LoVo (cell line): ENCODE data around the gene BANK1.
A peak's percentile ranks its signal among the peaks of the same experiment; 100 is the strongest.

Experiments used
- DNase-seq: peaks from one replicate; pipeline ENCODE4 v3.0.0-alpha.2; 2016; ENCODE audit warnings: low spot score

BANK1 gene

DNA sequence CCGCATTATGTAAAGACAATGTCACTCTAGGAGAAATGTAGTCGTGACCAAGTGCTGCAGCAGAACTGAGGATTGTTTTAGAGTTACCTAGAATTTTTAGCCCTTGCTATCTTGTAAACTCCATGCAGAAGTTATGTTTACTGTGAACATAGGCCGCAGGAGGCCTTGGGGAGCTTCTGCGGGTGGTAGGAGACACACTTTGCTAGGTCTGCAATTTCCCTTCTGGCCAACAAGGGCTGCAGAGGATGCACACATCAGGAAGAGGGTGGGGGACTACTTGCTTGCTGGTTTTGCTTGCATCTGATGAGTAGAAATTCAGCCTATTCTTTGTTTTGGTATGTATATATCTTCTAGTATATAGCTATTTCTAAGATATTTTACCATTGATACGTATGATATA lies 23.1 kb downstream of the BANK1 start:
- no peak for DNase-seq

- no peak for DNase-seq
Measured at GRCh38 chr4:101818362-101818761, 27.8 kb downstream of the BANK1 start.

- no peak for DNase-seq
Measured at GRCh38 chr4:101823864-101824263, 33.3 kb downstream of the BANK1 start.

DNA sequence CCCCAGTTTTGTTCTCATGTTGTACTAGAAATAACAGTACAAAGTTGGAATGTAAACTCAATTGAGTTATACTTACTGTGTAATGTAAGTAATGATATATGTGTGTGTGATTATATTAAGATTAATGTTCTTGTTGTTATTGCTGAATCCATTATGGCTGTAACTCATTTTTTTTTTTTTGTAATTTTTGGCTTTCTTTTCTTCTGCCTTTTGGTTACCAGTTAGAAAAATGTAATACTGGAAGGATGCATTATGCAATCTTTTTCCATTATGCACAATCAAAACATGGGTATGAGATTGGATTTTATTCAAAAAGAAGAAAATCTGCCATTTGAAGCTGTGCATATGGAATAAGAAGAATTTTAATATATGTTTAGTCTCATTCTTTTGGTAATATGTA lies 34.0 kb downstream of the BANK1 start:
- no peak for DNase-seq

GRCh38 chr4:101825953-101826352 lies 35.4 kb downstream of the BANK1 start:
- no peak for DNase-seq

DNA sequence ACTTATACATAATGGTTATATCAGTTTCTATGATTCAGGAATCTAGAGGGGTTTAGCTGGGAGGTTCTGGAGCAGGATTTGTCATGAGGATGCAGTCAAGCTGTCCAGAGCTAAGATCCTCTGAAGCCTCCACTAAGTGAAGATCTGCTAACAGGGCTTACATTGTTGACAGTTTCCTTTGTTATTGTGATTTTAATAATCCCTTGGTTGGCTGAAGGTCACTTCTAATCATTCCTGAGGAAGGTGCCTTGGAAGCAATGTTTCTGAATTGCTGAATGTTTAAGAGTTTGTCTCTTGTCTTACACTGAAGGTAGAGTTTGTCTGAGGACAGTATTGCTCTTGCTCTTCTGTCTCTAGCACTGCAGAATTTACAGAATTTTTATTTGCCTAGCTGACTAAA lies 41.3 kb downstream of the BANK1 start:
- no peak for DNase-seq

DNA sequence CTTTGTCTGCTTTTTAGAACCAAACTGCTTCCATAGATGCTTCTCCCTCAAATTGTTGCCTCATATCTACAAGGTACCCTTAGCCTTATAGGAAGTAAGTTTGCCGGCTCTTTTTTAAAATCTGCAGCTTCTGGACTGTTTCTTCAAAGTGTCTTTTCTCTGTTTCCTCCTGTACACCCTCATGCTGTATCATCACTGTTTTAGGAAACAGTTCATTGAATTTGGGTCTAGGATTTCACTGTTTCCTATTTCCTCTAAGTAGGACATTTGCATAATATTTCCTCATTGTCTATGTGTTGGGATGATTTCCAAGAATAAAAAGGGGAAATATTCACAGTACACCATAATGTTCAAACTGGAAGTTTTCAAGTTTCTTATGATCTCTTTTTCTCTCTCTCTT lies 43.0 kb downstream of the BANK1 start:
- DNase-seq = no peak

DNA sequence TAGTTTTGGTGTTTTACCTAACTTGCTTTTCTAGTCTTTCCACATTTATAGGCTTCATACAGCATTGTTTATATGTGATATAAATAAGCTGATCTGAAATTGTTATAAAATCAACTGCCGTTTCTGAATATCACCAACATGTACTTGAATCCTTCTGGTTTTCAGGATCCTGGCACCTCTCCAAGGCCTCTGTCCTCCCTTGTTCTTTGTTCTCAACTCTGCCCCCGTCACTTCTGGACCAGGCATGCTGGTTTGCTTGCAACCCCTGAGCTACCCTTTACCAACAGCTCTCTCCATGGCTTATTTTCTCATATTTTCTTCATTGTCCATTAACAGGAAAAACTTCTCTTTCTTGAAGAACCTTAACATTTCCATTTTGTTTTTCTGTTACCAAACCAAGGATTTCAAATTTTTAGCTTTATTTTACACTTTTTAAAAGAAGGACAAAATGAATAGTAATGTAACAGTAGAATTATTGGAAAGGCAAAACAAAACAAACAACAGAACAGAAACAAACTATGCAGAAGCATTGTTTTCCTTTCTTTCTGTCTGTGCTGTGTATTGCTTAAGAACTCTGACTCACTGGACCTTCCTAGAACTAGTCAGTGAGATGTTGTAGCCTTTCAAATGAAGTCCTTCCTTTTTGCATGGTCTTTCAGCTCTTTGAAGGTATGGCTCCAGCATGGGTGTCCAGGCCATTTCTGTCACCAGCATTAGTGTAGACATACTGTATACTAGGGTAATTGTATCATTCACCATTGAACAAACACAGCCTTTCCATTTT lies 44.8 kb downstream of the BANK1 start:
- no peak for DNase-seq

GRCh38 chr4:101843054-101843453 lies 52.5 kb downstream of the BANK1 start:
- DNase-seq = no peak

GRCh38 chr4:101846550-101846949 lies 56.0 kb downstream of the BANK1 start:
- DNase-seq = no peak

- no peak for DNase-seq
Measured at GRCh38 chr4:101850698-101851097, 60.2 kb downstream of the BANK1 start.

- DNase-seq = no peak
Measured at GRCh38 chr4:101851672-101852071, 61.1 kb downstream of the BANK1 start.

DNA sequence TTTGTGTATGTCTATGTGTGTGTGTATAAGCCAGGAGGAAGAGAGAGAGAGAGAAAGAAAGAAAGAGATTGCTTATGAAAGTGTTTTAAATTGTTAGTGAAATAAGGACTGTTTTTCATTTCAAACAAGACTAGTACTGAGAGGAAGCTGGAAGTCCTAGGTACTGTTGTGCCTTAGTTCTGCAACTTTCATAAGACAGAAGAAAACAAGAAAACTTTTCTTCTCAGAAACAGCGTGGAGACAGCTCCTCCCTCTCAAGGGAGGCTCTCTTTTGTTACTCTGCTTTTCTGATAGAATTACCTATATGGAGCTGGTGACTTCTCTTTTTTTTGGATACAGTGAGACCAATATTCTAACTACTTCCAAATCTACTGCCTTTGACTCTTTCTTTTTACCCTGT lies 62.5 kb downstream of the BANK1 start:
- DNase-seq = no peak

GRCh38 chr4:101853691-101854090 lies 63.2 kb downstream of the BANK1 start:
- DNase-seq = no peak

- DNase-seq = no peak
Measured at GRCh38 chr4:101855239-101855638, 64.7 kb downstream of the BANK1 start.

DNA sequence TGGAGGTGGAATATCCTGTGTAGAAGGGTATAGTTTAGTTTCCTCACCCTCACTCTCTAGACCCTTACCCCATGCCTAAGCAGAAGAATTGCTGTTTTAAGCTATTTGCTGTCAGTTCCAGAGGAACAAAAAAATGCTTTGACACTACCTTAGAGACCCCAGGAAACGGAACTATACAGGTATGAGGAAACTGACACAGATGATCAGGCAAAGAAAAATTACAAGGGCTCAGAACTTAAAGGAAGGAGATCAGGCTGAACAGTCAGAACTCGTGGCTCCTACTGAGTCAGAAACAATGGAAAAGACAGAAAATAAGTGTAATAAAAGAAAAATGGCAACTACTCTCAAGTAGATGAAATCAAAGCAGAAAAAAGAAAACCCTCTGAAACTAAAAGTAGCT lies 65.6 kb downstream of the BANK1 start:
- no peak for DNase-seq

DNA sequence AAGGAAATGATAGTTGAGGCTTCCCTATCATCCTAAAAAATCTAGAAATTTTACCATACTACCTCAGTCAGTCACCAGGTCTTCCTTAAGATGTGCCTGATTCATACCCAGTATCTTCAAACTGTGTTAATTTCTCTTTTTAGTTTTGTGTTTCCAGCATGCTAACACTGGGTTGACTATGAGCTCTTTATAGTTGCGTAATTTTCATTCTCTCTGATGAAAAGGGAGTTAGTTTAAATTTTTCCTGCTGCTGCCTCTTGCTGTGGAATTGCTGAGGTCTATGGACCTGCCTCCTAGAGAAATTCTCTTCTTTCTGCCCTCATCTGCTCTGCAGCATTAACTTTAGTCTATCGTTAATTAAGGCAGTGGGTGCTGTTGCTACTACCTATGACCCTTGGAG lies 66.6 kb downstream of the BANK1 start:
- DNase-seq = no peak

DNA sequence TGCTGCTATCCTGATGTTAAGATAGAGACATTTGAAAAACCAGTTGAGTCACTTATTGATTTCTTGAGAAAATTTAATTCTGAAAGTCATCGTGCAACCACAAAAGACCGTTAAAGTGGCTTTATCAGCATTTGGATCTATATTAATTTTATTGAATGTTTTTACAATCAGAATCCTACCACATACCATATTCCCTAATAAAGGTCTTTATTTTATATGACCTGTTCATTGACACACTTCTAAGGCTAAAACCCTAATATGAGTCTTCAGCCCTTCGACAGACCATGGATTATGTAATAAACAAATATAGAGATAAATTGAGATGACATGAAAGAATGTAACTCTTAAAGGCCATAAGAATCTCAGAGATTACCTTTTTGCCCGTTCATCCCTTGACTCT lies 68.1 kb downstream of the BANK1 start:
- DNase-seq = no peak

GRCh38 chr4:101862595-101862994 lies 72.1 kb downstream of the BANK1 start:
- no peak for DNase-seq

DNA sequence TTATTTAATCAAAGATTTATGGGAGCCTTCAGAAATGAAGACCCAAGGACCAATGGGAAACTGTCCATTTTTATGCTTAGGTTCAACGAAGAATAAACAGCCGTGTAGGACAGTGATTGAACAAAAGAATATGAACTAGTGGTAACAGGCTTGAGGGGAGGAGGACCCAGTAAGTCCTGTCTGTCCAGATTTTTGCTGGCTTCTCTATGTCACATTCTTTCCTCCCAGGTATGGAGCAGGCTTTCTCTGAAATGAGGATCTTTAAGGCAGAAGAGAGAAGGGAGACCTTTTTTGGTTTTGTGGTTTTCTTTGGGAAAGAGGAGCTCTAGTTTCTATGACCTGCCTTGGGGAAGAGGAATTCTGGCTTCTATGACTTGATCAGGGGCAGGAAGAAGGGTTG lies 74.1 kb downstream of the BANK1 start:
- DNase-seq = no peak

DNA sequence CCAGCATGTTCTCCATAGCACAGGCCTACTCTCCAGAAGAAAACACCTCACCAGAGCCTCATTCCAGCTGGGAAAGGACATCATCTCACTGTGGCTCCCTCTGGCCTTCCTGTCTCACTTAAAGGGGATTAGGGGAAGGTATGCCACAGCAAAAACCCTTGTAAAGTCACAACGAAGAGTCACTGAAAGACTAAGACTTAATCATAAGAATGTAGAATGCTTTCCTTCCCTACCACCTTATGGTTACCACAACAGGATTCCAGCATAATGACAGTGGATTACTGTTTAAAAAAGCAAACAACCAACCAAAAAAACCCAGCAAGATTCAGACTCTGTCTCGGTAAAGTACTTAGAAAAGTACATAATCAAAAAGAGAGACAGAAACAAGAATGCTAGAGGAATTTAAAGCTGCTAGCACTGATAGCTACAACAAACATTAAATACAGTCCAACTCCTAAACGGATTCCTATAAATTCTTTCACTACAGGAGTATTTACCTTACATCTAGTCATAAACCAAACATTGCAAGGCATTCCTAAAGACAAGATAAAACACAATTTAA lies 75.1 kb downstream of the BANK1 start:
- peak; percentile 4 for DNase-seq

GRCh38 chr4:101870874-101871273 lies 80.3 kb downstream of the BANK1 start:
- DNase-seq = no peak

DNA sequence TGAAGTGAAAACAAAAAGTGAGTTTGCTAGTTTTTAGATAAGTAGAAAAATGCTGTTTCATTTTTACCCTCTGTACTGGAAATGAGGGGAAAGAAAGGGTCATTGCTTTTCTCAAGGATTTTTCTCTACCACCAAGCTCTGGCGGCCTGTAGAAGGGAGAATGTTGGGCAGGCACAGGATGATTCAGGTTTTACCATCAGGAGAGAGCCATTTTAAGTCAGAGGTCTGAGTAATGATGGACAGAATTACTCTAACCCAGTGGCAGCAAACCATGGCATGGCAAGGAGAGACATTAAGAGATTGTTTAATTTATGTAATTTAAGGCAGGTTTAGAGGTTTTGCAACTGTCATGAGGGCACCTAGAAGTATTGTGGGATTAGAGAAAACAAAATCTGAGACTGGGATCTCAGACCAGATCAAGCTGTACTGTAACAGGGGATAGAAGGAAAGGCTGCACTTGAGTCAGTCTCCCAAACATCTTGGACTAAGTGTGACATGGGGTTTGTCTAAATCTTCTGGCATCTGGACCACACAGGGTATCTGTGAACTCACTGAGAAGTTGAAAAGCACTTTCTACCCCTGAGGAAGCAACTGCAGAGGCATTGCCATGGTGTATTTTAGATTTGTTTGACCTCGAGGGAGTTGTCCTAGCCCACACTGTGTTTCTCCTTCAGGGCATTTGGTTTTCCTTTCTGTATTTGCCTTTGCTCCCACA lies 81.6 kb downstream of the BANK1 start:
- DNase-seq = no peak
